Glutamatergic neuron (in vitro differentiated cells): ENCODE results near the gene COPB1. TPM values are rescaled to one million over a fixed set of nuclear protein-coding genes. Genes with fewer than 3 reads are reported as not detected.

Experiments
- DNase-seq: peaks from one replicate; pipeline ENCODE4 v3.0.0; 2022
- H3K27ac Mint-ChIP-seq: one replicate; pipeline ENCODE4 v1.8.0; 2020; ENCODE audit warnings: mild to moderate bottlenecking, mixed read lengths, inconsistent platforms; ENCODE audit not compliant: unreplicated experiment
- H3K27me3 Mint-ChIP-seq: one replicate; pipeline ENCODE4 v1.8.0; 2020; ENCODE audit warnings: mild to moderate bottlenecking, moderate library complexity, mixed read lengths, inconsistent platforms; ENCODE audit not compliant: unreplicated experiment
- H3K36me3 Mint-ChIP-seq: one replicate; pipeline ENCODE4 v1.8.0; 2020; ENCODE audit warnings: mild to moderate bottlenecking, mixed read lengths, inconsistent platforms; ENCODE audit not compliant: unreplicated experiment
- H3K4me1 Mint-ChIP-seq: one replicate; pipeline ENCODE4 v1.8.0; 2020; ENCODE audit warnings: mild to moderate bottlenecking, low read depth, mixed read lengths, inconsistent platforms; ENCODE audit not compliant: unreplicated experiment
- H3K4me3 Mint-ChIP-seq: one replicate; pipeline ENCODE4 v1.8.0; 2020; ENCODE audit warnings: mild to moderate bottlenecking, mixed read lengths, inconsistent platforms; ENCODE audit not compliant: unreplicated experiment
- H3K9me3 Mint-ChIP-seq: one replicate; pipeline ENCODE4 v1.8.0; 2020; ENCODE audit warnings: mild to moderate bottlenecking, moderate library complexity, mixed read lengths, inconsistent platforms; ENCODE audit not compliant: unreplicated experiment
- total RNA-seq: library from RNA; stranded (reverse); fragmentation: NEBNext Ultra II Directional; extraction: Animal tissue kit (Norgen Biotek cat#: 25700); gene quantifications from one replicate; pipeline ENCODE4 v1.2.1, GENCODE V29; 2021; ENCODE audit not compliant: unreplicated experiment
- TF ChIP-seq, protein P1 (sequence below): fragments of 200-600 bp; sonication (generic); IDR thresholded peaks from one replicate; pipeline ENCODE4 v1.5.0; 2021; ENCODE audit not compliant: partially characterized antibody, unreplicated experiment

The COPB1 gene
- total RNA-seq, 1 donor from 2014 or later = 99.4 TPM

- peaks cover 16% of the 10 kb centered on the region for H3K4me1 Mint-ChIP-seq
- no peaks in the 10 kb centered on the region for H3K36me3 Mint-ChIP-seq
- no peaks in the 10 kb centered on the region for H3K27me3 Mint-ChIP-seq
- no peak for DNase-seq
- H3K27ac Mint-ChIP-seq = no peak overlapping the region
- no peaks in the 10 kb centered on the region for H3K9me3 Mint-ChIP-seq
- TF ChIP-seq, protein P1, sequence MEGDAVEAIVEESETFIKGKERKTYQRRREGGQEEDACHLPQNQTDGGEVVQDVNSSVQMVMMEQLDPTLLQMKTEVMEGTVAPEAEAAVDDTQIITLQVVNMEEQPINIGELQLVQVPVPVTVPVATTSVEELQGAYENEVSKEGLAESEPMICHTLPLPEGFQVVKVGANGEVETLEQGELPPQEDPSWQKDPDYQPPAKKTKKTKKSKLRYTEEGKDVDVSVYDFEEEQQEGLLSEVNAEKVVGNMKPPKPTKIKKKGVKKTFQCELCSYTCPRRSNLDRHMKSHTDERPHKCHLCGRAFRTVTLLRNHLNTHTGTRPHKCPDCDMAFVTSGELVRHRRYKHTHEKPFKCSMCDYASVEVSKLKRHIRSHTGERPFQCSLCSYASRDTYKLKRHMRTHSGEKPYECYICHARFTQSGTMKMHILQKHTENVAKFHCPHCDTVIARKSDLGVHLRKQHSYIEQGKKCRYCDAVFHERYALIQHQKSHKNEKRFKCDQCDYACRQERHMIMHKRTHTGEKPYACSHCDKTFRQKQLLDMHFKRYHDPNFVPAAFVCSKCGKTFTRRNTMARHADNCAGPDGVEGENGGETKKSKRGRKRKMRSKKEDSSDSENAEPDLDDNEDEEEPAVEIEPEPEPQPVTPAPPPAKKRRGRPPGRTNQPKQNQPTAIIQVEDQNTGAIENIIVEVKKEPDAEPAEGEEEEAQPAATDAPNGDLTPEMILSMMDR = no peak
- H3K4me3 Mint-ChIP-seq = no peak overlapping the region
These were observed 43.6 kb upstream of the COPB1 start for GRCh38 chr11:14543260-14543659.

GRCh38 chr11:14542324-14542723 lies 42.7 kb upstream of the COPB1 start:
- Mint-ChIP-seq H3K36me3 (no peaks in the 10 kb centered on the region), H3K4me3 (no peak overlapping the region), H3K4me1 (peaks cover 14% of the 10 kb centered on the region), H3K27me3 (no peaks in the 10 kb centered on the region), H3K27ac (no peak overlapping the region), H3K9me3 (no peaks in the 10 kb centered on the region)
- no peak for DNase-seq
- TF ChIP-seq, protein P1 = no peak

DNA sequence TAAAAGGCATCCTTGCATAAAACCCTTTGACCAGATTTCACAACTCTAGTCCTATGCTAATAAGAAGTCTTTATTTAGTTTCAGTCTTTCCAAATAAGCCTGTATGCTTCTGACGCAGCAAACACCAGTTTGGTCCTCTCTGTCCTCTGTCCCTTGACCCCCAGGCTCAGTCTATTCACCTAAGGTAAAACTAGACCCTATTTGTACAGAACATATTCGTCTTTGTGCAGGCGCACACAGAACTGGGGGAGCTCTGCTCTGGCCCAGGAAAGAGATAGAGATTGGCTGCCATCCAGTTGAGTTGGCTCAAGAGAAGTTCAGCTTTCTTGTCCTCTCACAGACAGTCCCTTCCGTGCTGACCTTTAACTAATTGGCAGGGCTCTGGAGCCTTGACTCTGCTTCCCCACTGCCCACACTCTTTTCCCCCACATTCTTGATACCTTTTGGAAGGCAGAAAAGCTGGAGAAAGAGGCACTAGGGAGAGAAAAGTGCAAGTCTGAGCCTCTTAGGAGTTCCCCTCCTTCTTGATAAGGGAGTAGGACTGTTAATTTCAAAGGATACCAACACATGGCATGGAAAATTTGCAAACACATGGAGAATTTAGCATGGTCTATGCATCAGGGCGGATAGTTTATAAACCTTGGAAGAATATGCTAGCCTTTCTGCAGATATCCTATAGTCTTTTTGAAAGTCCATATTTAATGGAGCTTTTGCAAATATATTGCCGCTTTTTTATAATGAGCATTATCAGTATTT lies 41.8 kb upstream of the COPB1 start:
- no peak for DNase-seq
- no peaks in the 10 kb centered on the region for H3K9me3 Mint-ChIP-seq
- H3K27ac Mint-ChIP-seq = no peak overlapping the region
- no peaks in the 10 kb centered on the region for H3K36me3 Mint-ChIP-seq
- TF ChIP-seq, protein P1 = no peak
- no peaks in the 10 kb centered on the region for H3K27me3 Mint-ChIP-seq
- H3K4me3 Mint-ChIP-seq = no peak overlapping the region
- peaks cover 14% of the 10 kb centered on the region for H3K4me1 Mint-ChIP-seq

- TF ChIP-seq, protein P1 = no peak
- peak overlapping the region; percentile 15 for H3K27ac Mint-ChIP-seq
- no peak for DNase-seq
- no peaks in the 10 kb centered on the region for H3K36me3 Mint-ChIP-seq
- H3K4me3 Mint-ChIP-seq = peak overlapping the region; percentile 2
- H3K27me3 Mint-ChIP-seq = no peaks in the 10 kb centered on the region
- peaks cover 10% of the 10 kb centered on the region for H3K4me1 Mint-ChIP-seq
- no peaks in the 10 kb centered on the region for H3K9me3 Mint-ChIP-seq
These were observed 40.4 kb upstream of the COPB1 start for GRCh38 chr11:14539982-14540421.

GRCh38 chr11:14538926-14539554 lies 39.4 kb upstream of the COPB1 start:
- H3K27me3 Mint-ChIP-seq = no peaks in the 10 kb centered on the region
- peaks cover 10% of the 10 kb centered on the region for H3K4me1 Mint-ChIP-seq
- TF ChIP-seq, protein P1 = no peak
- no peak for DNase-seq
- no peaks in the 10 kb centered on the region for H3K9me3 Mint-ChIP-seq
- no peak overlapping the region for H3K4me3 Mint-ChIP-seq
- H3K27ac Mint-ChIP-seq = no peak overlapping the region
- H3K36me3 Mint-ChIP-seq = no peaks in the 10 kb centered on the region
